ENCODE measurements around the gene GBX2. TPM values are rescaled to one million over a fixed set of nuclear protein-coding genes. Genes with fewer than 3 reads are reported as not detected.

Gene GBX2
- total RNA-seq, result under 1 TPM in 1 of 4 donors, not detected in 3; 0.13 TPM

GRCh38 chr2:236168110-236169080 is at the start of gene GBX2:
Gene GBX2 (minus strand): TSS chr2:236168386. CDS start chr2:236167971, 415 bp downstream.
- peak in 1 of 2 donors; percentile 86 for DNase-seq (ENCODE audit: low spot score in 2 of 2)
- 4% methylated on average over 60 to 66 of the region's 105 CpGs for WGBS, 2 donors
- intact Hi-C loops (cut with DNase I; ENCODE audit: low total_unique reads), result no loop called here

GRCh38 chr2:236217926-236218325 is 49.7 kb upstream of the GBX2 start:
- intact Hi-C loops (cut with DNase I; ENCODE audit: low total_unique reads), result no loop called here
- TF ChIP-seq POLR2A (IDR thresholded peaks at IDR 0.05) (no peak), CTCF (IDR thresholded peaks at IDR 0.05) (no peak)
- no peak overlapping the region for H3K4me3 ChIP-seq (ENCODE audit: low read depth, poor library complexity, severe bottlenecking)
- no peak for DNase-seq (ENCODE audit: low spot score in 2 of 2)
- WGBS, 2 donors, result 29 to 45% methylated on average over 4 of the region's 4 CpGs

More at GRCh38 chr2:236168110-236169080, at the start of gene GBX2:
- no peak for TF ChIP-seq POLR2A (IDR thresholded peaks at IDR 0.05)
- no peak for TF ChIP-seq CTCF (IDR thresholded peaks at IDR 0.05)
- no peak within 1 kb of the TSS for H3K4me3 ChIP-seq (ENCODE audit: low read depth, poor library complexity, severe bottlenecking)

- no peak for DNase-seq (ENCODE audit: low spot score in 2 of 2)
- intact Hi-C loops (cut with DNase I; ENCODE audit: low total_unique reads), result no loop called here
- 87 to 93% methylated on average over 7 of the region's 7 CpGs for WGBS, 2 donors
- no peak overlapping the region for H3K4me3 ChIP-seq (ENCODE audit: low read depth, poor library complexity, severe bottlenecking)
- TF ChIP-seq POLR2A (IDR thresholded peaks at IDR 0.05) (no peak), CTCF (IDR thresholded peaks at IDR 0.05) (no peak)
Observed at GRCh38 chr2:236216711-236217110, 48.5 kb upstream of the GBX2 start.

GRCh38 chr2:236215761-236216333 is 47.7 kb upstream of the GBX2 start:
- DNase-seq (ENCODE audit: low spot score in 2 of 2), result no peak
- intact Hi-C loops (cut with DNase I; ENCODE audit: low total_unique reads), result no loop called here
- 90 to 95% methylated on average over 12 of the region's 12 CpGs for WGBS, 2 donors
- TF ChIP-seq CTCF (IDR thresholded peaks at IDR 0.05) (no peak), POLR2A (IDR thresholded peaks at IDR 0.05) (no peak)
- H3K4me3 ChIP-seq (ENCODE audit: low read depth, poor library complexity, severe bottlenecking), result no peak overlapping the region

- DNase-seq (ENCODE audit: low spot score in 2 of 2), result no peak
- intact Hi-C loops (cut with DNase I; ENCODE audit: low total_unique reads), result no loop called here
- no peak overlapping the region for H3K4me3 ChIP-seq (ENCODE audit: low read depth, poor library complexity, severe bottlenecking)
- TF ChIP-seq POLR2A (IDR thresholded peaks at IDR 0.05) (no peak), CTCF (IDR thresholded peaks at IDR 0.05) (no peak)
- 53 to 55% methylated on average over 6 of the region's 6 CpGs for WGBS, 2 donors
Observed at GRCh38 chr2:236215196-236215595, 47.0 kb upstream of the GBX2 start.

Data from lower leg skin (tissue), 4 donors.